Ascending aorta (tissue), 2 donors: Measurements from ENCODE around the gene CCDC6. TPM values are rescaled to one million over a fixed set of nuclear protein-coding genes. Genes with fewer than 3 reads are reported as not detected.

ENCODE experiments used
- DNase-seq, 2 donors: peaks; one replicate each; pipeline ENCODE4 v3.0.0-alpha.2; 2019; ENCODE audit warnings: low spot score in 2 of 2
- H3K27ac ChIP-seq, 2 donors: fragments of 200-600 bp; sonication (generic); one replicate each; pipeline ENCODE4 v1.5.1; 2016 to 2017; ENCODE audit warnings: mild to moderate bottlenecking in 1 of 2
- H3K27me3 ChIP-seq: fragments of 200-600 bp; sonication (generic); one replicate; pipeline ENCODE4 v1.5.1; 2017
- H3K36me3 ChIP-seq, 2 donors: fragments of 200-600 bp; sonication (generic); one replicate each; pipeline ENCODE4 v1.5.1; 2016
- H3K4me1 ChIP-seq, 2 donors: fragments of 200-600 bp; sonication (generic); one replicate each; pipeline ENCODE4 v1.5.1; 2016 to 2017; ENCODE audit warnings: mild to moderate bottlenecking in 1 of 2
- H3K4me3 ChIP-seq, 2 donors: fragments of 200-600 bp; sonication (generic); one replicate each; pipeline ENCODE4 v1.5.1; 2016 to 2017; ENCODE audit warnings: mild to moderate bottlenecking in 1 of 2
- H3K9me3 ChIP-seq, 2 donors: fragments of 200-600 bp; sonication (generic); one replicate each; pipeline ENCODE4 v1.5.1; 2016
- CTCF ChIP-seq, 3 experiments: fragments of 200-600 bp in 2 of 3; fragments of 450-650 bp in 1 of 3; sonication (generic) in 2 of 3; IDR thresholded peaks; one replicate each; pipeline ENCODE4 v1.5.1; 2016 to 2019; ENCODE audit warnings: antibody characterized with exemption in 3 of 3, mild to moderate bottlenecking in 1 of 3, moderate library complexity in 1 of 3
- intact Hi-C: fragments of 100-400 bp; cut with DNase I; formaldehyde crosslinking; loops from one replicate; pipeline ENCODE4 v1.15.1; 2023
- total RNA-seq: library from RNA; depleted of rRNA; stranded (reverse); fragments of >200 nt; gene quantifications from one replicate; pipeline ENCODE4 v1.1.0, GENCODE V29; 2016

Gene CCDC6
- total RNA-seq, 1 donor from 2014 or later: 21.1 TPM

- Histone ChIP-seq H3K4me3 (no peak overlapping the region), H3K9me3 (no peaks in the 10 kb centered on the region), H3K27ac (no peak overlapping the region), H3K27me3 (no peaks in the 10 kb centered on the region), H3K36me3 (no peaks in the 10 kb centered on the region), H3K4me1 (no peaks in the 10 kb centered on the region)
- TF ChIP-seq CTCF (IDR thresholded peaks at IDR 0.05): no peak
- no peak for DNase-seq
- intact Hi-C loops: no loop called here
Measured at GRCh38 chr10:59741583-59741982, 164.8 kb downstream of the CCDC6 start.

DNA sequence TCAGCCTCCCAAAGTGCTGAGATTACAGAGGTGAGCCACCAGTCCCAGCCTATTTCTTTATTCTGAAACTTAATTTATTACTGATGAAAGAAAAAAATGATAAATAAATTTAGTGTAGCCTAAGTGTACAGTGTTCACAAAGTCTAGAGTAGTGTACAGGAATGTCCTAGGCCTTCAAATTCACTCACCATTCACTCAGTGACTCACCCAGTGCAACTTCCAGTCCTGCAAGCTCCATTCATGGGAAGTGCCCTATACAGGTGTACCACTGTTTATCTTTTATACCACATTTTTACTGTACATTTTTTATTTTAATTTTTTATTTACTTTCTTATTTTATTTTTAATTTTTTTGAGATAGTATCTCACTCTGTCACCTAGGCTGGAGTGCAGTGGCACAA, 165.3 kb downstream of the CCDC6 start:
- no peaks in the 10 kb centered on the region for H3K36me3 ChIP-seq
- no peaks in the 10 kb centered on the region for H3K27me3 ChIP-seq
- no peak overlapping the region for H3K4me3 ChIP-seq
- no peak for TF ChIP-seq CTCF (IDR thresholded peaks at IDR 0.05)
- H3K4me1 ChIP-seq: no peaks in the 10 kb centered on the region
- H3K27ac ChIP-seq: no peak overlapping the region
- intact Hi-C loops: no loop called here
- DNase-seq: no peak
- H3K9me3 ChIP-seq: no peaks in the 10 kb centered on the region

Other genes with a start within 250 kb of the CCDC6 start
- 2.9 TPM for gene SLC16A9, start 196.7 kb downstream of the CCDC6 start, total RNA-seq
- not detected for gene MRLN, start 153.1 kb downstream of the CCDC6 start, total RNA-seq